ENCODE results near the gene MALRD1.

The MALRD1 gene

GRCh38 chr10:19184891-19185290, 136.3 kb downstream of the MALRD1 start:
- no peaks in the 10 kb centered on the region for H3K9me3 ChIP-seq (ENCODE audit: low read length)
- no peak overlapping the region for H3K4me2 ChIP-seq (ENCODE audit: low read length)
- no peak overlapping the region for H2AFZ ChIP-seq (ENCODE audit: low read length)
- no peaks in the 10 kb centered on the region for H3K79me2 ChIP-seq (ENCODE audit: insufficient read depth, low read length)
- no peak overlapping the region for H3K27ac ChIP-seq (ENCODE audit: low read depth, low read length, poor library complexity, severe bottlenecking)
- H3K4me3 ChIP-seq (ENCODE audit: low read depth, low read length, poor library complexity, severe bottlenecking), result no peak overlapping the region
- TF ChIP-seq EZH2 (IDR thresholded peaks at IDR 0.05; ENCODE audit: borderline replicate concordance, low read length), result no peak
- TF ChIP-seq, protein P1, sequence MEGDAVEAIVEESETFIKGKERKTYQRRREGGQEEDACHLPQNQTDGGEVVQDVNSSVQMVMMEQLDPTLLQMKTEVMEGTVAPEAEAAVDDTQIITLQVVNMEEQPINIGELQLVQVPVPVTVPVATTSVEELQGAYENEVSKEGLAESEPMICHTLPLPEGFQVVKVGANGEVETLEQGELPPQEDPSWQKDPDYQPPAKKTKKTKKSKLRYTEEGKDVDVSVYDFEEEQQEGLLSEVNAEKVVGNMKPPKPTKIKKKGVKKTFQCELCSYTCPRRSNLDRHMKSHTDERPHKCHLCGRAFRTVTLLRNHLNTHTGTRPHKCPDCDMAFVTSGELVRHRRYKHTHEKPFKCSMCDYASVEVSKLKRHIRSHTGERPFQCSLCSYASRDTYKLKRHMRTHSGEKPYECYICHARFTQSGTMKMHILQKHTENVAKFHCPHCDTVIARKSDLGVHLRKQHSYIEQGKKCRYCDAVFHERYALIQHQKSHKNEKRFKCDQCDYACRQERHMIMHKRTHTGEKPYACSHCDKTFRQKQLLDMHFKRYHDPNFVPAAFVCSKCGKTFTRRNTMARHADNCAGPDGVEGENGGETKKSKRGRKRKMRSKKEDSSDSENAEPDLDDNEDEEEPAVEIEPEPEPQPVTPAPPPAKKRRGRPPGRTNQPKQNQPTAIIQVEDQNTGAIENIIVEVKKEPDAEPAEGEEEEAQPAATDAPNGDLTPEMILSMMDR (IDR thresholded peaks at IDR 0.05; ENCODE audit: low read length), result no peak
- no peaks in the 10 kb centered on the region for H3K9me2 ChIP-seq (ENCODE audit: low read depth, low read length)
- no peaks in the 10 kb centered on the region for H3F3A ChIP-seq (ENCODE audit: insufficient read depth, low read length)
- H3K36me3 ChIP-seq (ENCODE audit: insufficient read depth, low read length), result no peaks in the 10 kb centered on the region
- H4K20me1 ChIP-seq (ENCODE audit: insufficient read depth, low read length), result no peaks in the 10 kb centered on the region
- no peaks in the 10 kb centered on the region for H3K27me3 ChIP-seq (ENCODE audit: insufficient read depth, low read length)
- H3K9ac ChIP-seq (ENCODE audit: low read length), result no peak overlapping the region
- no peaks in the 10 kb centered on the region for H3K4me1 ChIP-seq (ENCODE audit: insufficient read depth, low read length, severe bottlenecking)

- no peak overlapping the region for H3K9ac ChIP-seq (ENCODE audit: low read length)
- no peaks in the 10 kb centered on the region for H3K9me3 ChIP-seq (ENCODE audit: low read length)
- H3K4me2 ChIP-seq (ENCODE audit: low read length), result no peak overlapping the region
- H2AFZ ChIP-seq (ENCODE audit: low read length), result no peak overlapping the region
- H3K79me2 ChIP-seq (ENCODE audit: insufficient read depth, low read length), result no peaks in the 10 kb centered on the region
- H3F3A ChIP-seq (ENCODE audit: insufficient read depth, low read length), result no peaks in the 10 kb centered on the region
- H3K36me3 ChIP-seq (ENCODE audit: insufficient read depth, low read length), result no peaks in the 10 kb centered on the region
- H3K9me2 ChIP-seq (ENCODE audit: low read depth, low read length), result no peaks in the 10 kb centered on the region
- H3K27me3 ChIP-seq (ENCODE audit: insufficient read depth, low read length), result no peaks in the 10 kb centered on the region
- TF ChIP-seq, protein P1 (IDR thresholded peaks at IDR 0.05; ENCODE audit: low read length), result no peak
- TF ChIP-seq EZH2 (IDR thresholded peaks at IDR 0.05; ENCODE audit: borderline replicate concordance, low read length), result no peak
- H3K4me3 ChIP-seq (ENCODE audit: low read depth, low read length, poor library complexity, severe bottlenecking), result no peak overlapping the region
- no peaks in the 10 kb centered on the region for H3K4me1 ChIP-seq (ENCODE audit: insufficient read depth, low read length, severe bottlenecking)
- no peak overlapping the region for H3K27ac ChIP-seq (ENCODE audit: low read depth, low read length, poor library complexity, severe bottlenecking)
- no peaks in the 10 kb centered on the region for H4K20me1 ChIP-seq (ENCODE audit: insufficient read depth, low read length)
Measured at GRCh38 chr10:19194866-19195265, 146.3 kb downstream of the MALRD1 start.

- no peak for TF ChIP-seq EZH2 (IDR thresholded peaks at IDR 0.05; ENCODE audit: borderline replicate concordance, low read length)
- TF ChIP-seq, protein P1 (IDR thresholded peaks at IDR 0.05; ENCODE audit: low read length), result no peak
- Histone ChIP-seq H3K27me3 (ENCODE audit: insufficient read depth, low read length) (no peaks in the 10 kb centered on the region), H4K20me1 (ENCODE audit: insufficient read depth, low read length) (no peaks in the 10 kb centered on the region), H3K79me2 (ENCODE audit: insufficient read depth, low read length) (no peaks in the 10 kb centered on the region), H3K27ac (ENCODE audit: low read depth, low read length, poor library complexity, severe bottlenecking) (no peak overlapping the region), H3K9me2 (ENCODE audit: low read depth, low read length) (no peaks in the 10 kb centered on the region), H3K9me3 (ENCODE audit: low read length) (no peaks in the 10 kb centered on the region), H3K4me1 (ENCODE audit: insufficient read depth, low read length, severe bottlenecking) (no peaks in the 10 kb centered on the region), H3K36me3 (ENCODE audit: insufficient read depth, low read length) (no peaks in the 10 kb centered on the region), H3K4me2 (ENCODE audit: low read length) (no peak overlapping the region), H3K9ac (ENCODE audit: low read length) (no peak overlapping the region), H3F3A (ENCODE audit: insufficient read depth, low read length) (no peaks in the 10 kb centered on the region), H3K4me3 (ENCODE audit: low read depth, low read length, poor library complexity, severe bottlenecking) (no peak overlapping the region), H2AFZ (ENCODE audit: low read length) (no peak overlapping the region)
Measured at GRCh38 chr10:19195698-19196097, 147.1 kb downstream of the MALRD1 start.

Measured in OCI-LY1 (cell line).